B cell (primary cell): ENCODE data around the gene COX6A2. TPM values are rescaled to one million over a fixed set of nuclear protein-coding genes. Genes with fewer than 3 reads are reported as not detected.

Source experiments
- ATAC-seq: fragments of 200-7000 bp; cut with Tn5 transposase; one replicate; pipeline ENCODE4 v1.10.0; 2021; ENCODE audit warnings: low read depth, mild to moderate bottlenecking, moderate number of reproducible peaks, moderate library complexity
- CTCF ChIA-PET: fragments of 350-600 bp; sonication (Branson Sonifier 250); formaldehyde crosslinking; loops from one replicate; lab custom pipeline; 2021; ENCODE audit warnings: antibody characterized with exemption, inconsistent platforms; lab: Charles Lee
- POLR2A ChIA-PET: fragments of 350-600 bp; sonication (Branson Sonifier 250); formaldehyde crosslinking; loops from one replicate; lab custom pipeline; 2021; ENCODE audit warnings: antibody characterized with exemption; lab: Charles Lee
- DNase-seq: peaks from one replicate; pipeline ENCODE4 v3.0.0; 2013
- H2AFZ ChIP-seq: 2 replicates; pipeline ENCODE4 v1.6.1; 2012; ENCODE audit warnings: mild to moderate bottlenecking, low read depth, low read length; ENCODE audit not compliant: insufficient read depth, poor library complexity, severe bottlenecking
- H3K27ac ChIP-seq, 2 donors: 1 replicate in 1 of 2; 2 replicates in 1 of 2; pipeline ENCODE4 v1.5.1; 2012 to 2013; ENCODE audit warnings: low read length in 2 of 2, mild to moderate bottlenecking in 2 of 2, moderate library complexity in 1 of 2
- H3K27me3 ChIP-seq, 4 experiments: fragments of 200-600 bp in 1 of 4; sonication (generic) in 1 of 4; replicated peaks in 1 of 4; 1 replicate in 2 of 4; 2 replicates in 2 of 4; pipeline versions ENCODE4 v1.6.1 to v1.7.0; 2013 to 2016; ENCODE audit warnings: low read length in 3 of 4, mild to moderate bottlenecking in 2 of 4, mixed read lengths in 1 of 4, moderate library complexity in 1 of 4; ENCODE audit not compliant: insufficient read depth in 4 of 4, control insufficient read depth in 3 of 4; ENCODE audit errors: control extremely low read depth in 1 of 4
- H3K36me3 ChIP-seq, 2 experiments: replicated peaks in 1 of 2; 1 replicate in 1 of 2; 2 replicates in 1 of 2; pipeline versions ENCODE4 v1.6.1 to v1.7.1; 2013; ENCODE audit warnings: low read length in 1 of 2; ENCODE audit not compliant: insufficient read depth in 2 of 2, control insufficient read depth in 1 of 2; ENCODE audit errors: control extremely low read depth in 1 of 2, extremely low read depth in 1 of 2
- H3K4me1 ChIP-seq, 2 donors: fragments of 200-600 bp in 1 of 2; sonication (generic) in 1 of 2; 1 replicate in 1 of 2; 2 replicates in 1 of 2; pipeline versions ENCODE4 v1.5.1 to v1.6.1; 2013 to 2017; ENCODE audit warnings: low read length in 2 of 2; ENCODE audit not compliant: control insufficient read depth in 2 of 2, insufficient read depth in 2 of 2
- H3K4me2 ChIP-seq: replicated peaks from 2 replicates; pipeline ENCODE3; 2012; ENCODE audit warnings: mild to moderate bottlenecking, low read depth, low read length; ENCODE audit not compliant: poor library complexity, severe bottlenecking
- H3K4me3 ChIP-seq, 5 experiments: fragments of 200-600 bp in 1 of 5; sonication (generic) in 1 of 5; 1 replicate in 3 of 5; 2 replicates in 2 of 5; pipeline versions ENCODE4 v1.5.1 to v1.7.0; 2011 to 2016; ENCODE audit warnings: low read length in 4 of 5, mild to moderate bottlenecking in 4 of 5, low read depth in 2 of 5, control low read depth in 1 of 5, moderate library complexity in 1 of 5; ENCODE audit not compliant: insufficient read depth in 1 of 5; ENCODE audit errors: control extremely low read depth in 1 of 5, extremely low read depth in 1 of 5
- H3K79me2 ChIP-seq: fragments of 200-600 bp; sonication (generic); one replicate; pipeline ENCODE4 v1.6.0; 2016; ENCODE audit warnings: low read length; ENCODE audit not compliant: control insufficient read depth, insufficient read depth
- H3K9ac ChIP-seq: fragments of 200-600 bp; sonication (generic); 2 replicates; pipeline ENCODE4 v1.6.1; 2017; ENCODE audit warnings: mild to moderate bottlenecking, low read length, moderate library complexity
- H3K9me3 ChIP-seq, 3 donors: one replicate each; pipeline versions ENCODE4 v1.6.1 to v1.7.1; 2013; ENCODE audit warnings: low read length in 2 of 3; ENCODE audit not compliant: control insufficient read depth in 2 of 3, insufficient read depth in 1 of 3; ENCODE audit errors: control extremely low read depth in 1 of 3
- H4K20me1 ChIP-seq: 2 replicates; pipeline ENCODE4 v1.6.0; 2012; ENCODE audit warnings: mild to moderate bottlenecking, low read length; ENCODE audit not compliant: insufficient read depth, control insufficient read depth, poor library complexity, severe bottlenecking
- H3K27ac Mint-ChIP-seq: one replicate; pipeline ENCODE4 v1.8.0; 2021; ENCODE audit warnings: mixed read lengths
- H3K27me3 Mint-ChIP-seq: one replicate; pipeline ENCODE4 v1.8.0; 2021; ENCODE audit warnings: mixed read lengths
- H3K4me1 Mint-ChIP-seq: one replicate; pipeline ENCODE4 v1.8.0; 2021; ENCODE audit warnings: mixed read lengths
- H3K4me3 Mint-ChIP-seq: one replicate; pipeline ENCODE4 v1.8.0; 2021; ENCODE audit warnings: mixed read lengths
- H3K9me3 Mint-ChIP-seq: one replicate; pipeline ENCODE4 v1.8.0; 2022; ENCODE audit warnings: mixed read lengths; ENCODE audit not compliant: insufficient read depth
- EZH2 ChIP-seq: IDR thresholded peaks from 2 replicates; pipeline ENCODE4 v1.6.1; 2012; ENCODE audit warnings: borderline replicate concordance, low read depth, mild to moderate bottlenecking, moderate library complexity, low read length; ENCODE audit not compliant: insufficient read depth, poor library complexity, severe bottlenecking
- WGBS: methylation state at CpG from one replicate; pipeline ENCODE4 v1.1.5; 2013; ENCODE audit warnings: missing lambda C conversion rate; ENCODE audit not compliant: insufficient coverage; 5-methylcytosine and 5-hydroxymethylcytosine counted together
- intact Hi-C: fragments of 100-400 bp; cut with micrococcal nuclease; formaldehyde crosslinking; loops from one replicate; pipeline ENCODE4 v1.10.0; 2022
- polyA plus RNA-seq: library from polyadenylated mRNA; depleted of rRNA; stranded (reverse); fragments of >200 nt; gene quantifications from 2 replicates; pipeline ENCODE4 v1.2.3, GENCODE V29; 2012
- total RNA-seq, 2 donors: library from RNA; stranded (reverse); fragments of 120-200 nt in 1 of 2; gene quantifications; 1 replicate in 1 of 2; 2 replicates in 1 of 2; pipeline versions ENCODE4 v1.2.3 to v1.2.4, GENCODE V29; 2013 to 2022
- TF ChIP-seq, protein P1 (sequence below): fragments of 200-600 bp; IDR thresholded peaks from one replicate; pipeline ENCODE4 v1.8.0; 2022; ENCODE audit warnings: antibody characterized with exemption, mild to moderate bottlenecking

The COX6A2 gene
- total and polyA plus RNA-seq, 2 donors (not counting 1 experiment from before 2014, with no cell fraction given) = not detected

DNA sequence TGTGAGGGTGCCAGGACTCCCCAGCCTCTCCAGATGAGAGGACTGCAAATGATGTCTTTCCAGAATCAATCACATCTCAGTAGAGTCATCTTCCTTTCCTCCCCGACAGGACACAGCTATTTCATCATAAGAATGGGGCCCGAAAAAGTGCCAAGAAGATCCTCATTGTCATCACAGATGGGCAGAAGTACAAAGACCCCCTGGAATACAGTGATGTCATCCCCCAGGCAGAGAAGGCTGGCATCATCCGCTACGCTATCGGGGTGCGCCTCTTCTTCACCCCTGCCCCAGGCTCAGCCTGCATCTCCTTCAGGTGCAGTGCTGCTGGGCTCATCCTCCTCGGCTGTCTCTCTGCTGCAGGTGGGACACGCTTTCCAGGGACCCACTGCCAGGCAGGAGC lies 20.8 kb downstream of the COX6A2 start:
- Histone ChIP-seq H3K4me1 (no peaks in the 10 kb centered on the region), H2AFZ (no peak overlapping the region), H4K20me1 (no peaks in the 10 kb centered on the region), H3K27me3 (no peaks in the 10 kb centered on the region), H3K79me2 (no peaks in the 10 kb centered on the region), H3K27ac (no peak overlapping the region), H3K4me2 (no peak overlapping the region), H3K9ac (no peak overlapping the region), H3K9me3 (no peaks in the 10 kb centered on the region), H3K36me3 (no peaks in the 10 kb centered on the region), H3K4me3 (no peak overlapping the region)
- WGBS = 93% methylated on average over 8 of the region's 8 CpGs
- Mint-ChIP-seq H3K27ac (no peak overlapping the region), H3K4me3 (no peak overlapping the region), H3K27me3 (peaks cover 3% of the 10 kb centered on the region), H3K9me3 (no peaks in the 10 kb centered on the region), H3K4me1 (no peaks in the 10 kb centered on the region)
- ChIA-PET CTCF (no interaction called here), POLR2A (interaction anchor here (0.6 kb wide), 1 partner anchor 659 kb away, joined by 4 read pairs; no protein-coding TSS in a partner anchor)
- DNase-seq (no peak), ATAC-seq (no peak)
- TF ChIP-seq EZH2 = no peak
- TF ChIP-seq, protein P1, sequence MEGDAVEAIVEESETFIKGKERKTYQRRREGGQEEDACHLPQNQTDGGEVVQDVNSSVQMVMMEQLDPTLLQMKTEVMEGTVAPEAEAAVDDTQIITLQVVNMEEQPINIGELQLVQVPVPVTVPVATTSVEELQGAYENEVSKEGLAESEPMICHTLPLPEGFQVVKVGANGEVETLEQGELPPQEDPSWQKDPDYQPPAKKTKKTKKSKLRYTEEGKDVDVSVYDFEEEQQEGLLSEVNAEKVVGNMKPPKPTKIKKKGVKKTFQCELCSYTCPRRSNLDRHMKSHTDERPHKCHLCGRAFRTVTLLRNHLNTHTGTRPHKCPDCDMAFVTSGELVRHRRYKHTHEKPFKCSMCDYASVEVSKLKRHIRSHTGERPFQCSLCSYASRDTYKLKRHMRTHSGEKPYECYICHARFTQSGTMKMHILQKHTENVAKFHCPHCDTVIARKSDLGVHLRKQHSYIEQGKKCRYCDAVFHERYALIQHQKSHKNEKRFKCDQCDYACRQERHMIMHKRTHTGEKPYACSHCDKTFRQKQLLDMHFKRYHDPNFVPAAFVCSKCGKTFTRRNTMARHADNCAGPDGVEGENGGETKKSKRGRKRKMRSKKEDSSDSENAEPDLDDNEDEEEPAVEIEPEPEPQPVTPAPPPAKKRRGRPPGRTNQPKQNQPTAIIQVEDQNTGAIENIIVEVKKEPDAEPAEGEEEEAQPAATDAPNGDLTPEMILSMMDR = no peak
- intact Hi-C loops = no loop called here

DNA sequence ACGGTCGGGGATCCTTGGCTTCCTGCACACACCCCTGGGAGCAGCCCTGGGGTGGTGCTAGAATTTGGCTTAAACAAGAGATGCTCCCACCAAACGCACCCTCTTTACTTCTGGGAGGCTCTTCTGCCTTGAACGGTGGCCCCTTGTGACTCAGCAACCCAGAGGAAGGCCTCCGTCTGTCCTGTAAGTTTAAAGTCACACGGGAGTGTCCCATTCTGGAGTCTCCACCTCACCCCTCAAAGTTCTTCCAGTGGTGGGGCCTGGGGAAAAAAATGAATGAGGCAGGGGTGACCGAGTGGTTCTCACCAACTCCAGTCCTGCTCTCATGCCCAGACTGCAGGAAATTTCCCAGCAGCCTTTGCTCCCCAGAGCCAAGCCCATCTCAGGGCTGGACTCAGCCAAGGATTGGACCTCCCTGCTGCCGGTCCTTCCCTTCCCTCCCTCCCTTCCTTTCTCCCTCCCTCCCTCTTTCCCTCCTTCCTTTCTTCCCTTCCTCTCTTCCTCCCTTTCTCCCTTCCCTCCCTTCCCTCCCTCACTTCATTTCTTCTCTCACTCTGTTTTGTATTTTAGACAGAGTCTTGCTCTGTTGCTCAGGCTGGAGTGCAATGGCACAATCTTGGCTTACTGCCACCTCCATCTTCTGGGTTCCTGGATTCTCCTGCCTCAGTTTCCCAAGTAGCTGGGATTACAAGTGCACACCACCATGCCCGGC lies 23.7 kb downstream of the COX6A2 start:
- ChIA-PET CTCF (no interaction called here), POLR2A (no interaction called here)
- Histone ChIP-seq H4K20me1 (no peaks in the 10 kb centered on the region), H3K9ac (no peak overlapping the region), H3K27ac (no peak overlapping the region), H3K79me2 (no peaks in the 10 kb centered on the region), H3K27me3 (no peaks in the 10 kb centered on the region), H3K36me3 (no peaks in the 10 kb centered on the region), H3K4me1 (peaks cover 0 to 7% of the 10 kb centered on the region in 2 donors), H2AFZ (peak overlapping the region; percentile 28), H3K9me3 (peaks cover 0 to 9% (median 3%) of the 10 kb centered on the region in 3 donors), H3K4me2 (no peak overlapping the region), H3K4me3 (no peak overlapping the region)
- no peak for DNase-seq
- Mint-ChIP-seq H3K4me1 (peaks cover 4% of the 10 kb centered on the region), H3K4me3 (no peak overlapping the region), H3K27me3 (peaks cover 3% of the 10 kb centered on the region), H3K9me3 (no peaks in the 10 kb centered on the region), H3K27ac (no peak overlapping the region)
- TF ChIP-seq EZH2 = no peak
- TF ChIP-seq, protein P1 = no peak
- 43% methylated on average over 9 of the region's 9 CpGs for WGBS
- no peak for ATAC-seq
- intact Hi-C loops = no loop called here
